Parathyroid adenoma (tissue), 2 donors: ENCODE results near the gene TMEM233.

ENCODE experiments used
- H2AFZ ChIP-seq: fragments of 300-600 bp; sonication (generic); one replicate; pipeline ENCODE4 v1.7.0; 2017; ENCODE audit warnings: antibody characterized with exemption, mild to moderate bottlenecking
- H3K27ac ChIP-seq: fragments of 300-600 bp; sonication (generic); one replicate; pipeline ENCODE4 v1.7.0; 2017
- H3K27me3 ChIP-seq: fragments of 300-600 bp; sonication (generic); one replicate; pipeline ENCODE4 v1.7.0; 2017; ENCODE audit warnings: low read length; ENCODE audit not compliant: control insufficient read depth, insufficient read depth
- H3K36me3 ChIP-seq: fragments of 300-600 bp; sonication (generic); one replicate; pipeline ENCODE4 v1.7.0; 2017; ENCODE audit warnings: low read length; ENCODE audit not compliant: control insufficient read depth, insufficient read depth
- H3K4me1 ChIP-seq: fragments of 300-600 bp; sonication (generic); one replicate; pipeline ENCODE4 v1.7.0; 2017; ENCODE audit warnings: control low read depth
- H3K4me2 ChIP-seq: fragments of 300-600 bp; sonication (generic); one replicate; pipeline ENCODE4 v1.7.0; 2017; ENCODE audit warnings: low read length
- H3K4me3 ChIP-seq: fragments of 300-600 bp; sonication (generic); one replicate; pipeline ENCODE4 v1.7.0; 2017; ENCODE audit warnings: low read depth, low read length
- H3K79me2 ChIP-seq: fragments of 300-600 bp; sonication (generic); one replicate; pipeline ENCODE4 v1.7.0; 2017; ENCODE audit warnings: control low read depth
- H3K9ac ChIP-seq: fragments of 300-600 bp; sonication (generic); one replicate; pipeline ENCODE4 v1.7.0; 2017; ENCODE audit warnings: mild to moderate bottlenecking
- H3K9me3 ChIP-seq: fragments of 300-600 bp; sonication (generic); one replicate; pipeline ENCODE4 v1.7.0; 2017; ENCODE audit warnings: low read length; ENCODE audit not compliant: control insufficient read depth
- CTCF ChIP-seq: fragments of 300-600 bp; sonication (generic); IDR thresholded peaks from one replicate; pipeline ENCODE4 v1.7.0; 2017; ENCODE audit warnings: antibody characterized with exemption, mild to moderate bottlenecking
- donor health status: primary hyperparathyroidism.

The TMEM233 gene

GRCh38 chr12:119592232-119592631 is 1.3 kb upstream of the TMEM233 start:
- H3K4me3 ChIP-seq = no peak overlapping the region
- no peak for TF ChIP-seq CTCF
- peak overlapping the region; percentile 88 for H3K27ac ChIP-seq
- no peak overlapping the region for H3K4me2 ChIP-seq
- H2AFZ ChIP-seq = no peak overlapping the region
- peaks cover 23% of the 10 kb centered on the region for H3K4me1 ChIP-seq
- no peaks in the 10 kb centered on the region for H3K79me2 ChIP-seq
- no peaks in the 10 kb centered on the region for H3K36me3 ChIP-seq
- no peak overlapping the region for H3K9ac ChIP-seq
- H3K27me3 ChIP-seq = no peaks in the 10 kb centered on the region
- no peaks in the 10 kb centered on the region for H3K9me3 ChIP-seq

GRCh38 chr12:119594399-119594730 is 791 bp downstream of the TMEM233 start:
- Histone ChIP-seq H3K9ac (peak overlapping the region; percentile 78), H3K9me3 (no peaks in the 10 kb centered on the region), H3K27me3 (no peaks in the 10 kb centered on the region), H3K4me3 (peak overlapping the region; percentile 48), H2AFZ (peak overlapping the region; percentile 88), H3K79me2 (peaks cover 4% of the 10 kb centered on the region), H3K27ac (peak overlapping the region; percentile 88), H3K36me3 (no peaks in the 10 kb centered on the region), H3K4me2 (peak overlapping the region; percentile 84), H3K4me1 (peaks cover 23% of the 10 kb centered on the region)
- TF ChIP-seq CTCF = no peak

GRCh38 chr12:119594772-119595445 is 1.3 kb downstream of the TMEM233 start:
- no peak for TF ChIP-seq CTCF

GRCh38 chr12:119598159-119598558 is 4.6 kb downstream of the TMEM233 start:
- Histone ChIP-seq H3K4me2 (no peak overlapping the region), H3K9ac (no peak overlapping the region), H3K36me3 (no peaks in the 10 kb centered on the region), H3K9me3 (no peaks in the 10 kb centered on the region), H3K79me2 (peaks cover 6% of the 10 kb centered on the region), H3K4me1 (peaks cover 24% of the 10 kb centered on the region), H2AFZ (no peak overlapping the region), H3K27ac (no peak overlapping the region), H3K4me3 (no peak overlapping the region), H3K27me3 (no peaks in the 10 kb centered on the region)
- TF ChIP-seq CTCF = no peak

More at GRCh38 chr12:119594772-119595445, 1.3 kb downstream of the TMEM233 start:
- H3K79me2 ChIP-seq = peaks cover 4% of the 10 kb centered on the region
- H3K9me3 ChIP-seq = no peaks in the 10 kb centered on the region
- H3K9ac ChIP-seq = peak overlapping the region; percentile 78
- H3K27ac ChIP-seq = peak overlapping the region; percentile 88
- H3K4me2 ChIP-seq = peak overlapping the region; percentile 84
- H3K4me1 ChIP-seq = peaks cover 23% of the 10 kb centered on the region
- no peaks in the 10 kb centered on the region for H3K36me3 ChIP-seq
- no peaks in the 10 kb centered on the region for H3K27me3 ChIP-seq
- H2AFZ ChIP-seq = peak overlapping the region; percentile 88
- peak overlapping the region; percentile 48 for H3K4me3 ChIP-seq
